Loucy (cell line): Measurements from ENCODE around the gene APC2.

Experiments
- H2AFZ ChIP-seq: fragments of 200-600 bp; sonication (generic); 2 replicates; pipeline ENCODE4 v1.6.0; 2016; ENCODE audit warnings: antibody characterized with exemption, mild to moderate bottlenecking, low read length, moderate library complexity
- H3F3A ChIP-seq: fragments of 200-600 bp; 2 replicates; pipeline ENCODE4 v1.6.0; 2016; ENCODE audit warnings: antibody characterized with exemption, low read depth, mild to moderate bottlenecking
- H3K27me3 ChIP-seq: fragments of 200-600 bp; sonication (generic); 2 replicates; pipeline ENCODE4 v1.6.1; 2014; ENCODE audit warnings: low read length, mild to moderate bottlenecking; ENCODE audit not compliant: insufficient read depth, poor library complexity, severe bottlenecking
- H3K36me3 ChIP-seq: fragments of 200-600 bp; sonication (generic); 2 replicates; pipeline ENCODE4 v1.6.1; 2016; ENCODE audit warnings: low read length; ENCODE audit not compliant: insufficient read depth
- H3K4me1 ChIP-seq: fragments of 200-600 bp; sonication (generic); 2 replicates; pipeline ENCODE4 v1.5.1; 2014; ENCODE audit warnings: low read length, mild to moderate bottlenecking; ENCODE audit not compliant: insufficient read depth, poor library complexity, severe bottlenecking
- H3K4me2 ChIP-seq: fragments of 200-600 bp; sonication (generic); 2 replicates; pipeline ENCODE4 v1.6.0; 2014; ENCODE audit warnings: antibody characterized with exemption, low read length, low read depth, mild to moderate bottlenecking; ENCODE audit not compliant: poor library complexity, severe bottlenecking
- H3K4me3 ChIP-seq: fragments of 200-600 bp; sonication (generic); 2 replicates; pipeline ENCODE4 v1.5.1; 2014; ENCODE audit warnings: low read length, mild to moderate bottlenecking, mixed read lengths; ENCODE audit not compliant: poor library complexity, severe bottlenecking
- H3K79me2 ChIP-seq: fragments of 200-600 bp; sonication (generic); 2 replicates; pipeline ENCODE4 v1.6.1; 2014; ENCODE audit warnings: low read length; ENCODE audit not compliant: insufficient read depth
- H3K9ac ChIP-seq: fragments of 200-600 bp; sonication (generic); 2 replicates; pipeline ENCODE4 v1.6.0; 2014; ENCODE audit warnings: mild to moderate bottlenecking, low read depth, low read length, moderate library complexity; ENCODE audit not compliant: poor library complexity, severe bottlenecking
- H3K9me2 ChIP-seq: fragments of 200-600 bp; sonication (generic); replicated peaks from 2 replicates; pipeline ENCODE4 v1.6.1; 2016; ENCODE audit warnings: low read depth, low read length, mixed read lengths
- H3K9me3 ChIP-seq: fragments of 200-600 bp; sonication (generic); 2 replicates; pipeline ENCODE4 v1.6.1; 2014; ENCODE audit warnings: mild to moderate bottlenecking, antibody characterized with exemption, low read length, low read depth; ENCODE audit not compliant: insufficient read depth
- H4K20me1 ChIP-seq: fragments of 200-600 bp; sonication (generic); 2 replicates; pipeline ENCODE4 v1.6.0; 2014; ENCODE audit warnings: antibody characterized with exemption, low read length, mild to moderate bottlenecking; ENCODE audit not compliant: insufficient read depth, poor library complexity, severe bottlenecking
- EZH2phosphoT487 ChIP-seq: fragments of 200-600 bp; IDR thresholded peaks from 2 replicates; pipeline ENCODE4 v1.6.1; 2018; ENCODE audit warnings: antibody characterized with exemption, mild to moderate bottlenecking, moderate library complexity, borderline replicate concordance
- TF ChIP-seq, protein P1 (sequence below): fragments of 200-600 bp; sonication (generic); conservative IDR thresholded peaks from 2 replicates; pipeline ENCODE4 v1.5.1; 2014; ENCODE audit warnings: mild to moderate bottlenecking, antibody characterized with exemption, low read length

The APC2 gene

DNA sequence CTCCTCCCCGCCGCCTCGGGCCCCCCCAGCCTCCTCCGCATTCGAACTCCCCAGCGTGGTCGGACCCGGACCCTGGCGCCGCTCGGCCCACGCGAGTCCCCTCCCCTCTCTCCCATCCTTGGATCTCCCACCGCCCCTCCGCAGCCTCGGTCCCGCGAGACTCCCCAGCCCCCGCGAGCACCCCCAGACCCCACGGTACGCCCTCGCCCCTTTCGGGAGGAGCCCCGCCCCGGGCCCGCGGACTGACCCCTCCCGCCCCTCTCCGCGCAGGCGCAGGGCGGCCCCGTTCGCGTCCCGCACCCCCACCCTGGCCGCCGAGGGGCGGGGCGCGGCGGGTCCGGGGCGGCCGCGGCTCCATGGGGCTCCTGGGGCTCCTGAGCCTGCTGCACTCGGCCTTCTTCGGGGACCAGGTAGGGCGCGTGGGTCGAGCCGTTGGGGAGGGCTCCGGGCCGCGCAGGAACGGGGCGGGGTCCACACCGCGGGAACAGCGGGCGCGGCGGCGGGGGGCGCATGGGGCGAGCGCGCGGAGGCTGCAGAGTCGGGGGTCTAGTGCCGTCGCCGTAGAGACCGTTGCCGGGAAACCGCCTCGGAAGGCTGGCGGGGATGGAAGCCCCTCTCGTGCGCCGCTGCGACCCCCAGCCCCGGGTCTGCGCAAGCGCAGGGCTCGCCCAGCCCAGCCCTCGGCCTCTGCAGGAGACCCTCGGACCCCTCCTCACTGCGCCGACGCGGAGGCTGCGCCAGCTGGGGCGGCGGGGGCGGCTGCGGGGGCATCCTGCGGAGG, 3.8 kb upstream of the APC2 start:
- Histone ChIP-seq H3K79me2 (peaks cover 17% of the 10 kb centered on the region), H3K4me2 (no peak overlapping the region), H3K27me3 (no peaks in the 10 kb centered on the region), H3K4me3 (no peak overlapping the region), H3F3A (peaks cover 2% of the 10 kb centered on the region; the same call in 1 of the 2 replicates), H3K9ac (no peak overlapping the region), H3K4me1 (peaks cover 12% of the 10 kb centered on the region), H3K9me3 (no peaks in the 10 kb centered on the region), H2AFZ (no peak overlapping the region), H4K20me1 (peaks cover 22% of the 10 kb centered on the region), H3K9me2 (no peaks in the 10 kb centered on the region), H3K36me3 (peaks cover 16% of the 10 kb centered on the region; the same call in 1 of the 2 replicates)
- TF ChIP-seq EZH2phosphoT487 = no peak
- TF ChIP-seq, protein P1, sequence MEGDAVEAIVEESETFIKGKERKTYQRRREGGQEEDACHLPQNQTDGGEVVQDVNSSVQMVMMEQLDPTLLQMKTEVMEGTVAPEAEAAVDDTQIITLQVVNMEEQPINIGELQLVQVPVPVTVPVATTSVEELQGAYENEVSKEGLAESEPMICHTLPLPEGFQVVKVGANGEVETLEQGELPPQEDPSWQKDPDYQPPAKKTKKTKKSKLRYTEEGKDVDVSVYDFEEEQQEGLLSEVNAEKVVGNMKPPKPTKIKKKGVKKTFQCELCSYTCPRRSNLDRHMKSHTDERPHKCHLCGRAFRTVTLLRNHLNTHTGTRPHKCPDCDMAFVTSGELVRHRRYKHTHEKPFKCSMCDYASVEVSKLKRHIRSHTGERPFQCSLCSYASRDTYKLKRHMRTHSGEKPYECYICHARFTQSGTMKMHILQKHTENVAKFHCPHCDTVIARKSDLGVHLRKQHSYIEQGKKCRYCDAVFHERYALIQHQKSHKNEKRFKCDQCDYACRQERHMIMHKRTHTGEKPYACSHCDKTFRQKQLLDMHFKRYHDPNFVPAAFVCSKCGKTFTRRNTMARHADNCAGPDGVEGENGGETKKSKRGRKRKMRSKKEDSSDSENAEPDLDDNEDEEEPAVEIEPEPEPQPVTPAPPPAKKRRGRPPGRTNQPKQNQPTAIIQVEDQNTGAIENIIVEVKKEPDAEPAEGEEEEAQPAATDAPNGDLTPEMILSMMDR = no peak

DNA sequence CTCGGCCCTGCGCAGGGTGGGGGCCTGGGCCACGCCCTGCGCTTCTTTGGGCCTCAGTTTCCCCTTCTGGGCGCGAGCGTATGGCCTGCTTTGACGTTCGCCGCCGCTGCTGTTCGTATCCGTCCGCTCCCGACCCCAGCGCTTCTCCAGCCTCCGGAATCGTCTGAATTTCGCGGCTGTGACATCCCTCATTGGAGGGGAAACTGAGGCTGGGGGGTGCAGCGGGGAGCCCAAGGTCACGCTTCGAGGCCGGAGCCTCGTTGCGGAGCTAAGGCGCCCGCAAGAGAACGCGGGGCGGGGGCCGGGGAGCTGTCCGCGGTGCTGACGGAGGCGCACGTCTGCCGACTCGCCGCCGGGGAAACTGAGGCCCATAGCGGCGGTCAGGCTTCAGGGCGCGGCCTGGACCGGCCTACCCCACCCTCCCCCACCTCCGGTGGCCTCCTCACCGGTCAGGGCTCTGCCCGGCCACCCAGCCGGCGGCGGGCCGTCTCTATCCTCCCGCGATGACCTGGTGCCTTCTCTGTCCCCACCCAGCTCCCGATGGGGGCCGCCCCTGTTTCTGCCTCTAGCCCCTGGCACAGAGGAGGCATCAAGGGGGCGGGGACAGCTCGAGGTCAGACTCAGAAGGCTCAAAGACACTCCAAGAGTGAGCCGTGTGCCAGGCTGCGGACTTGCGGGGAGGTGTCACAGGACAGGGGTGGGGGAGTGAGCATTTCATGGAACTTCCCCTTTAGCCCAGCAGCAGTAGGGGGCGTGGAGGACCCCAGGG, 3.0 kb upstream of the APC2 start:
- Histone ChIP-seq H3K9me2 (no peaks in the 10 kb centered on the region), H3K36me3 (peaks cover 8% of the 10 kb centered on the region; the same call in 1 of the 2 replicates), H3K4me1 (peaks cover 11% of the 10 kb centered on the region), H4K20me1 (peaks cover 14% of the 10 kb centered on the region), H2AFZ (no peak overlapping the region), H3K9ac (no peak overlapping the region), H3K9me3 (no peaks in the 10 kb centered on the region), H3F3A (peaks cover 2% of the 10 kb centered on the region; the same call in 1 of the 2 replicates), H3K27me3 (no peaks in the 10 kb centered on the region), H3K79me2 (peaks cover 9% of the 10 kb centered on the region), H3K4me3 (no peak overlapping the region), H3K4me2 (no peak overlapping the region)
- no peak for TF ChIP-seq EZH2phosphoT487

DNA sequence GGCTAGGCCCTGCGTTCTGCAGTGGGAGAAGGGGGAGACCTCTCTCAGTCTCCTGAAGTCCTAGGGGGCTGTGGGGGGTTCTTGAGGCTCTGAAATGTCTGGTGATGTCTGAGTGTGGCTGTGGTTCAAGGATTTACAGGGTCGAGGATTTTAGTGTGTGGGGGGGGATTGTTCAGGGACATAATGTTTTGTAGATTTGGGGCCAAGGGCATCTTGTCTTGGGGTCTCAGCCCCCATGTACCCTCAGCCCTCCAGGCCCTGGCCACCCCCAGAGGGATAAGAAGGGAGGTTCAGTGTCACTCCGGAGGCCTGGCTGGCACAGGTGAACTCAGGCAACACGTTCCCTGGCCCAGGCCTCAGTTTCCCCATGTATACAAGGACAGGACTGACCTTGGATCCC, 2.4 kb upstream of the APC2 start:
- Histone ChIP-seq H3K36me3 (peaks cover 4% of the 10 kb centered on the region; the same call in 1 of the 2 replicates), H3K4me2 (no peak overlapping the region), H4K20me1 (peaks cover 8% of the 10 kb centered on the region), H3K9me3 (no peaks in the 10 kb centered on the region), H3F3A (peaks cover 2% of the 10 kb centered on the region; the same call in 1 of the 2 replicates), H2AFZ (no peak overlapping the region), H3K79me2 (peaks cover 3% of the 10 kb centered on the region; the same call in 1 of the 2 replicates), H3K9me2 (no peaks in the 10 kb centered on the region), H3K4me1 (peaks cover 11% of the 10 kb centered on the region), H3K4me3 (no peak overlapping the region), H3K9ac (no peak overlapping the region), H3K27me3 (no peaks in the 10 kb centered on the region)
- TF ChIP-seq EZH2phosphoT487 = no peak
- TF ChIP-seq, protein P1 = no peak
